Embryonic facial prominence (tissue), 1 donor: ENCODE results near the gene SAMD4B.
"Not testable (repeated sequence)": the region's sequence is repeated elsewhere in the genome, so short reads cannot be mapped to it uniquely, and the experiment has no call there.

Experiments
- DNase-seq: peaks from one replicate; pipeline ENCODE4 v3.0.0-alpha.2; 2016; ENCODE audit errors: extremely low spot score

The SAMD4B gene

DNA sequence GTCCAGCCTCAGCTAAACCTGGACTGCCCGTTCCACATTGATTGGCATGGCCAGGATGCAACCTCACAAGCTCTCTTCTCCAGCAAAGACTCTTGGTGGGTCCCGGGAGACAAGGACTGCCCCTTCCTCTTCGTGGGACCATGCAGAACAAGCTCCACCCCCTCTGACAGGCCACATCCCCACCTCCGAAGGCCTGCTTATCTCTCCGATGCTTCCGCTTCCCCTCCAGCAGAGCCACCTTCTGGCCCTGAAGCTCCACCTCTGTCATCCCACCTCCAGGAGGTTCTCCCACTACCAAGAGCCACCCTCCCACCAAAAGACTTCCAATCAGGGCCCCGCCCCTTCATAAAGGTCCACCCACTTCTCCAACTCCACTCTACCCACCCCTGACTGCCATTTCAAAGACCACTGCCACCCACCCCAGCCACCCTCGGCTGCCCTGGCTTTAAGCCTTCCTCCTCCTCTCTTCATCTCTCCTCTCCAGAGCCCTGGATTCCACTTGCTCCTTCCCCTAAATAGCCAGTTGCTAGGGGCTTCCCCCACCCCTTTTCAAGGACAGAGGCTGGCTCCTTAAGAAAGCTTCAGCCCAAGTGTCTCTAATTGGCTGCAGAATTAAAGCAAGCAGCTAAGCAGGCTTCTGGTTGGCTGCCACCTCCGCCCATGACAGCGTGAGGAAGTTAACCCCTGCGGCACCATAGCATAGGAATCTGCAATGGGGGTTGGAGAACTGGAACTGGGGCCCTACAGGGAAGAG lies 31.5 kb upstream of the SAMD4B start:
- DNase-seq, result no peak

DNA sequence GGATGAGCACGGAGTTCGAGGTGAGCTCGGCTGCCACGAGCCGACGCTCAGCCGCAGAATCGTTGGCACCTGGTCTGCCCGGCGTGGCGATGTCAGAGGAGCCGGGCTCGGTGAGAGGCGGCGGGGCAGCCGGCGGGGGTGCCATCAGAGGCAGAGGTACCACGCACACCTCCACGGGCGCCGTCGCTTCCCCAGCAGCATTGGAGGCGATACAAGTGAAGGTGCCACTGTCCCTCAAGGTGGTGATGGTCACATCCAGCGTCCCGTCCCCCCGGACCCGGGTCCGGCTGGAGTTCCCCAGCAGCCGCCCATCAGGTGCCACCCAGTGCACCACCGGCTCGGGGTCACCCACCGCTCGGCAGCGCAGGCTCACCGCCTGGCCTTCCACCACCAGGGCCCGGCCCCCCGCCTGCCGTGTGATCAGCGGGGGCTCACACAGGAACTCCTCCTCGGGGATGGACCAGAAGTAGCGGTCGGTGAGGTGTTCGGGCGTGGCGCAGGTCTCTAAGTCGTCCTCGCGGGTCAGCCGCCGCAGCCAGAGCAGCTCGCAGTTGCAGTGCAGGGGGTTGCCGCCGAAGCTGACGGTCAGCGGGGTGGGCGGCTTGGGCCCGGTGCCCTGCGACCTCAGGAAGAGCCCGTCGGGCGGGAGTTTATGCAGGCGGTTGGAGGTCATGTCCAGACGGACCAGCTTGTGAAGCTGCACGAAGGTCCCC lies 28.0 kb upstream of the SAMD4B start:
- no peak for DNase-seq

- DNase-seq, result no peak
Measured at GRCh38 chr19:39315933-39316332, 26.3 kb upstream of the SAMD4B start.

- DNase-seq, result no peak
Measured at GRCh38 chr19:39316627-39317321, 25.4 kb upstream of the SAMD4B start.

GRCh38 chr19:39317476-39317875 lies 24.7 kb upstream of the SAMD4B start:
- no peak for DNase-seq

GRCh38 chr19:39318071-39318470 lies 24.1 kb upstream of the SAMD4B start:
- no peak for DNase-seq

GRCh38 chr19:39318690-39319089 lies 23.5 kb upstream of the SAMD4B start:
- no peak for DNase-seq

DNA sequence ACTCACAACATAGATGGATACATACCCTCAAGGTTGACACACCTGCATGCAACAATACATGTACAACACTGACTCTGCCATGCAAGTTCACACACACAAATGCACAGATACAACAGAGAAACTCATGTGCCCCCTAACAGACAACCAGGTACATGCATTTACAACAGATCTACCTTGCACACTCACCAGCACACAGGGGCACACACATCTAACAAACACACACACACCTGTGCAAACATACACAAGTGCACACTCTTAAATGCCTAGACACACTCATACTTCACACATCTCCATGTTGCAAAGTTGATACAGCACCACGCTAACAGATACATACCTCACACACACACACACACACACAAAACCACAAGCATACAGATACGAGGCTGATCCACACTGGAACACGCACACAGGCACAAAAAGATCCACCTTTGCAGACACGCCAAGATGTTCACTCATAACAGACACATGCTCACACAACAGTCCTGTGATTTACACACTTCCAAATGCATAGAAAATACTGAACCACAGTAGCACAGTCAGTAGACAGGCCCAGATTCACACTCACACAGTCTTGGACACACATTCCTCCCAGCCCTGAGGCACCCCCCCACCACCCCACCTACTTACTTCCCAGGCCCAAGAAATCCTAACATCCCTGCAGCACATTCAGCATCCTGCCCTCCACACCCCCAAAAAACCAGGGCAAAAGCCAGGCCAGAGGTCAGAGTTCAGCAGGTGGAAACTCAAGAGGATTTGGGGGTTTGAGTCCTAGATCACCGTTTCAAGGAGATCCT lies 22.9 kb upstream of the SAMD4B start:
- no peak for DNase-seq

DNA sequence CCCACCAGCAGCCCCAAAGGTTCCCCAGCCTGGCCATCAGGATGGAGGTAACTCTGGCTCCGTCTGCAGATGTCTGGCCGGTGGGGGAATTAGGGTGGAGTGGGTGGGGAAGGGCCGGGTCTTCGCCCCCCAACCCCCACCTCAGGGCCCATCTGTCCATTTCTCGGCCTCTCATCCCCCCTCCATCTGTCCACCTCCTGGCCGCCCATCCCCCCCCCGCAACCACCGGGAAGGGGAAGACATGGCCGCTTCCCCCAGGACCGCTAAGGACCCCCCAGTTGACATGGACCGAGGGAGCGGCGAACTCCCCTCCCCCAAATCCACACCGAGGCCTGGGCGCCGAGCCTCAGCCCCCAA lies 22.4 kb upstream of the SAMD4B start:
- no peak for DNase-seq

- DNase-seq, result no peak
Measured at GRCh38 chr19:39321117-39321831, 20.9 kb upstream of the SAMD4B start.

GRCh38 chr19:39321832-39322176 lies 20.4 kb upstream of the SAMD4B start:
- DNase-seq, result no peak

DNA sequence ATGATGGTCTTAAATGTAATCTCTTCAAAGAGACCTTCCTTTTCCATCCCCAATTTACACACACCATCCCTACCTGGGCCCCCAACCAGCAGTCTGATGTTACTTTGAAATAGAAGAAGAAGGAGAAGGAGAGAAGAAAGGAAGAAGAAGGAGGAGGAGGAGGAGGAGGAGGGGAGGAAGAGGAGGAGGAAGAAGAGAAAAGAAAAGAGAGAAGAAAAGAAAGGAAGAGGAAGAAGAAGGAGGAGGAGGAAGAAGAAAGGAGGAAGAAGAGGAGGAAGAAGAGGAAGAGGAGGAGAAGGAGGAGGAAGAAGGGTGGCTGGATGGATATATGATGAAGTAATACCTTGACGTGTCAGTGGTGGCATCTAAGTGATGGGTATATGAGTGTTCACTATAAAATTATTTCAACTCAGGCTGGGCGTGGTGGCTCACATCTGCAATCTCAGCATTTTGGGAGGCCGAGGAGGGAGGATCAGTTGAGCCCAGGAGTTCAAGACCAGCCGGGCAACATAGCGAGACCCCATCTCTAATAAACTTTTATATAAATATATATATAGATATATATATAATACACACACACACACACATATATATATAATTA lies 17.9 kb upstream of the SAMD4B start:
- DNase-seq, result no peak

DNA sequence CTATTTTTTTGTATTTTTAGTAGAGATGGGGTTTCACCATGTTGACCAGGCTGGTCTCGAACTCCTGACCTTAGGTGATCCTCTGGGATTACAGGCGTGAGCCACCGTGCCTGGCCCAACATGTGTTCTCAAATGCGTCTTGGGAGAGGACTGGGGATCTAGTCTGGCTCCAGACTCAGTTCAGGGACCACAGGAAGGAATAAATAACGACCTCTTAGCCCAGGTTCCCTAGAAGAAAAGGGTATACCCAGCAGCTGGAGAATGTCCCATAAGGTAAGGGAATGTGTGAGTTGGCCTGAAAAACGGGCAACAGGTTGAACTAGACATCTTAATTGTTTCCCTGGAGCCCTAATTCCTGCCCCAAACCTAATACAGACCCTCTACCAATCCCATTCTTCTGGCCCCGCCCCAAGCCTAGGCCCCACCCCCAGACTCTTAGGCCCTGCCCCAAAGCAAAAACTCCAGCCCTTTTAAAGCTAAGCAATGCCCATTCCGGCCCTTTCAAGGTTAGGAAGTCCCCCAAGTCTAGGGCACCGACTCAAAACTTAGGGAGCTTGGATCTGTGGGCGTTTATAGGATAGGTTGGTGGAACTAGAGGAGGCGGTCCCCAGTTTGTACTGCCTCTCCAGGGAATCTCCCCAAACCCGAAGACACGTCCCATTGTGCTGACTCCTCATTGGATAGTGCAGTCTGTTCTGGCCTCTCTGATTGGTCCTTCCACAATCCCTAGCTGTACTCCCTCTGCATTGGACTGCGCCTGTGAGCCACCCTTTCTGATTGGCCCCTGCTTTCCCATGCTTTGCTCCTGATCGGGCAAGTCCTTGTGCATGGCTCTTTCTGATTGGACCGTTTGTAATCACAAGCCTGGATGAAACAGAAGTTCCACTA lies 16.2 kb upstream of the SAMD4B start:
- DNase-seq, result no peak

- DNase-seq, result no peak
Measured at GRCh38 chr19:39327363-39328045, 14.7 kb upstream of the SAMD4B start.

- peak; percentile 70 for DNase-seq
Measured at GRCh38 chr19:39328046-39328705, 14.0 kb upstream of the SAMD4B start.

GRCh38 chr19:39329948-39330347 lies 12.3 kb upstream of the SAMD4B start:
- no peak for DNase-seq

- no peak for DNase-seq
Measured at GRCh38 chr19:39332293-39332692, 9.9 kb upstream of the SAMD4B start.

DNA sequence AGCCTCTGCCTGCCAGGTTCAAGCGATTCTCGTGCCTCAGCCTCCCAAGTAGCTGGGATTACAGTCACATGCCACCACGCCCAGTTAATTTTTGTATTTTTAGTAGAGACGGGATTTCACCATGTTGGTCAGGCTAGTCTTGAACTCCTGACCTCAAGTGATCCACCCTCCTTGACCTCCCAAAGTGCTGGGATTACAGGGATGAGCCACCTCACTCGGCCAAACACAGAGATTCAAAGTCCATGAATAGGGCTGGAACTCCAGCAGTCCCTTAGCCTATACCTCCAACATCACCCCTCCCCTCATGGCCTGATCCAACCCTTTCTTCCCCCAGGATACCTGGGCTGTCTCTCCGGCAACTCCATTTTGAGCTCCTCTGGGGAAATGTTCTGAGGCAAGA lies 9.5 kb upstream of the SAMD4B start:
- not testable (repeated sequence) for DNase-seq

DNA sequence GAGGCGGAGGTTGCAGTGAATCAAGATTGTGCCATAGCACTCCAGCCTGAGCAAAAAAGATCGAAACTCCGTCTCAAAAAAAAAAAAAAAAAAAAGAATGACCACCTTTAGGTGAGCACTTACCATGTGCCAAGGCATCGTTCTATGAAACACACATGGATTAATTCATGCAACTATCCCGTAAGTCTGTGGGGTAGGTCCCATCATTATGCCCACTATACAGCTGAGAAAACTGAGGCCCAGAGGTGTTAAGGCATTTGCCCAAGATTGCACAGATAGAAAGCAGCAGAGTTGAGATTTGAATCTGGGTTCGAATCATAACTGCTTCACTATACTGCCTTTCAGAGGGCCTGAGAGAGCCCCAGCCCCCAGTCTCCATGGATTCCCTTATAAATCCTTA lies 8.7 kb upstream of the SAMD4B start:
- DNase-seq, result no peak
